ENCODE data around the gene VAMP1.
"Not testable (repeated sequence)": the region's sequence is repeated elsewhere in the genome, so short reads cannot be mapped to it uniquely, and the experiment has no call there.

VAMP1 gene

GRCh38 chr12:6472491-6472890 is 2.0 kb upstream of the VAMP1 start:
- no peak for DNase-seq (ENCODE audit: low read depth, low spot score)
- H3K4me3 ChIP-seq (ENCODE audit: low read length), result no peak overlapping the region

GRCh38 chr12:6471989-6472360 is 1.5 kb upstream of the VAMP1 start:
- H3K4me3 ChIP-seq (ENCODE audit: low read length), result no peak overlapping the region
- no peak for DNase-seq (ENCODE audit: low read depth, low spot score)

GRCh38 chr12:6469609-6470374 is 685 bp downstream of the VAMP1 start:
- no peak for DNase-seq (ENCODE audit: low read depth, low spot score)

GRCh38 chr12:6469092-6469491 is 1.4 kb downstream of the VAMP1 start:
- no peak for DNase-seq (ENCODE audit: low read depth, low spot score)
- no peak overlapping the region for H3K4me3 ChIP-seq (ENCODE audit: low read length)

More at GRCh38 chr12:6469609-6470374, 685 bp downstream of the VAMP1 start:
- peak overlapping the region; percentile 73 for H3K4me3 ChIP-seq (ENCODE audit: low read length)

- DNase-seq (ENCODE audit: low read depth, low spot score), result no peak
- H3K4me3 ChIP-seq (ENCODE audit: low read length), result no peak overlapping the region
These were observed 2.2 kb downstream of the VAMP1 start for GRCh38 chr12:6468283-6468575.

- not testable (repeated sequence) for H3K4me3 ChIP-seq (ENCODE audit: low read length); DNase-seq (ENCODE audit: low read depth, low spot score)
These were observed 2.8 kb downstream of the VAMP1 start for GRCh38 chr12:6467571-6468282.

GRCh38 chr12:6466751-6467150 is 3.7 kb downstream of the VAMP1 start:
- H3K4me3 ChIP-seq (ENCODE audit: low read length); DNase-seq (ENCODE audit: low read depth, low spot score): not testable (repeated sequence)

- no peak for DNase-seq (ENCODE audit: low read depth, low spot score)
These were observed 4.3 kb downstream of the VAMP1 start for GRCh38 chr12:6466184-6466573.

GRCh38 chr12:6465467-6466183 is 4.9 kb downstream of the VAMP1 start:
- peak; percentile 57 for DNase-seq (ENCODE audit: low read depth, low spot score)

More at GRCh38 chr12:6466184-6466573, 4.3 kb downstream of the VAMP1 start:
- H3K4me3 ChIP-seq (ENCODE audit: low read length), result no peak overlapping the region

GRCh38 chr12:6464531-6464930 is 5.9 kb downstream of the VAMP1 start:
- no peak overlapping the region for H3K4me3 ChIP-seq (ENCODE audit: low read length)
- no peak for DNase-seq (ENCODE audit: low read depth, low spot score)

More at GRCh38 chr12:6465467-6466183, 4.9 kb downstream of the VAMP1 start:
- H3K4me3 ChIP-seq (ENCODE audit: low read length), result no peak overlapping the region

GRCh38 chr12:6463858-6464257 is 6.6 kb downstream of the VAMP1 start:
- no peak for DNase-seq (ENCODE audit: low read depth, low spot score)
- no peak overlapping the region for H3K4me3 ChIP-seq (ENCODE audit: low read length)

GRCh38 chr12:6463216-6463615 is 7.3 kb downstream of the VAMP1 start:
- no peak overlapping the region for H3K4me3 ChIP-seq (ENCODE audit: low read length)
- DNase-seq (ENCODE audit: low read depth, low spot score), result no peak

GRCh38 chr12:6462234-6462995 is 8.1 kb downstream of the VAMP1 start:
- peak; percentile 66 for DNase-seq (ENCODE audit: low read depth, low spot score)
- H3K4me3 ChIP-seq (ENCODE audit: low read length), result peak overlapping the region; percentile 44

- peak; percentile 98 for DNase-seq (ENCODE audit: low read depth, low spot score)
- H3K4me3 ChIP-seq (ENCODE audit: low read length), result peak overlapping the region; percentile 44
These were observed 8.9 kb downstream of the VAMP1 start for GRCh38 chr12:6461401-6462233.

- DNase-seq (ENCODE audit: low read depth, low spot score), result no peak
- peak overlapping the region; percentile 44 for H3K4me3 ChIP-seq (ENCODE audit: low read length)
These were observed 9.6 kb downstream of the VAMP1 start for GRCh38 chr12:6460751-6461371.

GRCh38 chr12:6459004-6459337 is 11.5 kb downstream of the VAMP1 start:
- no peak overlapping the region for H3K4me3 ChIP-seq (ENCODE audit: low read length)

GRCh38 chr12:6458281-6459003 is 12.0 kb downstream of the VAMP1 start:
- no peak for DNase-seq (ENCODE audit: low read depth, low spot score)

More at GRCh38 chr12:6459004-6459337, 11.5 kb downstream of the VAMP1 start:
- no peak for DNase-seq (ENCODE audit: low read depth, low spot score)

More at GRCh38 chr12:6458281-6459003, 12.0 kb downstream of the VAMP1 start:
- H3K4me3 ChIP-seq (ENCODE audit: low read length), result no peak overlapping the region

Data from Jurkat, Clone E6-1 (cell line).